Pancreas (tissue), 10 donors: ENCODE measurements around the gene CDC16. TPM values are rescaled to one million over a fixed set of nuclear protein-coding genes. Genes with fewer than 3 reads are reported as not detected.

Source experiments
- ATAC-seq, 4 donors: fragments of 200-7000 bp; cut with Tn5 transposase; one replicate each; pipeline versions ENCODE4 v1.8.0 to v1.9.1; 2020; ENCODE audit warnings: mild to moderate bottlenecking in 4 of 4, moderate library complexity in 4 of 4
- DNase-seq, 6 donors: peaks; one replicate each; pipeline ENCODE4 v3.0.0-alpha.2; 2020
- FAIRE-seq: peaks from 2 replicates; lab custom pipeline; 2012; peaks lifted over from hg19 to GRCh38; lab: Jason Lieb, UNC
- H3K27ac ChIP-seq, 4 donors: fragments of 200-600 bp; sonication (generic); 1 replicate in 3 of 4; 2 replicates in 1 of 4; pipeline versions ENCODE4 v1.5.0 to v1.8.0; 2020
- H3K27me3 ChIP-seq, 4 donors: fragments of 200-600 bp; one replicate each; pipeline ENCODE4 v1.8.0; 2021
- H3K36me3 ChIP-seq, 3 donors: fragments of 200-600 bp; sonication (generic) in 1 of 3; one replicate each; pipeline versions ENCODE4 v1.5.0 to v1.8.0; 2020 to 2021
- H3K4me1 ChIP-seq, 3 donors: fragments of 200-600 bp; one replicate each; pipeline ENCODE4 v1.8.0; 2021
- H3K4me3 ChIP-seq, 4 donors: fragments of 200-600 bp; sonication (generic) in 2 of 4; one replicate each; pipeline versions ENCODE4 v1.5.0 to v1.8.0; 2020 to 2021
- H3K9me3 ChIP-seq, 4 donors: fragments of 200-600 bp; one replicate each; pipeline ENCODE4 v1.8.0; 2021
- WGBS, 2 donors: extraction: QIAGEN DNeasy Blood & Tissue Kit; methylation state at CpG; one replicate each; pipeline ENCODE4 v1.1.7; 2013; 5-methylcytosine and 5-hydroxymethylcytosine counted together
- intact Hi-C, 3 donors: fragments of 100-400 bp; cut with DNase I; formaldehyde crosslinking; loops; one replicate each; pipeline versions ENCODE4 v1.11.1 to v1.14.2; 2022
- polyA plus RNA-seq, 2 donors: library from polyadenylated mRNA; stranded (reverse); fragments of 200-250 nt; gene quantifications; one replicate each; pipeline ENCODE4 v1.2.3, GENCODE V29; 2013
- total RNA-seq, 6 donors: library from RNA; stranded (reverse); fragmentation: NEBNext Ultra II Directional in 4 of 6; extraction: Animal tissue kit (Norgen Biotek cat#: 25700) in 4 of 6; gene quantifications; one replicate each; pipeline versions ENCODE4 v1.2.1 to v1.2.4, GENCODE V29; 2021 to 2023
- TF ChIP-seq, protein P1 (sequence below), 4 donors: fragments of 200-600 bp; sonication (generic) in 3 of 4; IDR thresholded peaks; one replicate each; pipeline versions ENCODE4 v1.5.0 to v1.8.0; 2021; ENCODE audit warnings: antibody characterized with exemption in 4 of 4
- donor health status: healthy with polysubstance abuse.
- donor health status: DM: no; HTN: no; CAD: no; lungs with moderate emphysema.
- donor health status: DM: no; HTN: no; CAD: no.
- donor health status: control.
- donor health status: control.
- donor health status: Bipolar disorder and iron deficiency.
- donor health status: DM: yes; HTN: yes; CAD: no.
- donor health status: DM: no; HTN: no; CAD: no.
- donor health status: DM: no; HTN: no; CAD: no.
- donor health status: DM: yes; HTN: yes; CAD: no.

CDC16 gene
- total and polyA plus RNA-seq, 8 donors: 28.7 to 71.1 (median 31.9) TPM

DNA sequence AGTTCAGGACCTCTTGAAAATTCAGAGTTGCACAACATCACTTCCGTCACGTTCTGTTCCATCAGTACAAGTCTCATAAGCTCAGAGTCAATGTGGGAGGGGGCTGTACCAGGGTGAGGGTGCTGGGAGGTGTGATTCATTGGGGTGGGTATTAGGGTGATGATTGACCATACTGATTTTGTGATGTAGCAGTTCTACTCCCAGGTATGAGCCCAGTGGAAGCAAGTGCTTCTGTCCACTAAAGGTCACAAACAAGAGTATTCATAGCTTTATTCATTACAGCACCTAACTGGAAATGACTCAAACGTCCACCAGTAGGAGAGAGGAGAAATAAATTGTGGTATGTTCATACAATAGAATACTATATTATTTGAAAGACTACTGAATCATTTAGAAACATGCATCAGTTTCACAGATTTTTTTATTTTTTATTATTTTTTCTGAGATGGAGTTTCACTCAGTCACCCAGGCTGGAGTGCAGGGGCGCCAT is 34.6 kb downstream of the CDC16 start:
- Histone ChIP-seq H3K4me1 (no peaks in the 10 kb centered on the region), H3K27me3 (no peaks in the 10 kb centered on the region), H3K4me3 (no peak overlapping the region), H3K36me3 (peaks cover 0 to 64% (median 9%) of the 10 kb centered on the region in 3 donors), H3K9me3 (no peaks in the 10 kb centered on the region), H3K27ac (no peak overlapping the region)
- no peak for FAIRE-seq
- no peak for ATAC-seq
- no peak for DNase-seq
- 88 to 90% methylated on average over 4 of the region's 4 CpGs for WGBS, 2 donors
- TF ChIP-seq, protein P1, sequence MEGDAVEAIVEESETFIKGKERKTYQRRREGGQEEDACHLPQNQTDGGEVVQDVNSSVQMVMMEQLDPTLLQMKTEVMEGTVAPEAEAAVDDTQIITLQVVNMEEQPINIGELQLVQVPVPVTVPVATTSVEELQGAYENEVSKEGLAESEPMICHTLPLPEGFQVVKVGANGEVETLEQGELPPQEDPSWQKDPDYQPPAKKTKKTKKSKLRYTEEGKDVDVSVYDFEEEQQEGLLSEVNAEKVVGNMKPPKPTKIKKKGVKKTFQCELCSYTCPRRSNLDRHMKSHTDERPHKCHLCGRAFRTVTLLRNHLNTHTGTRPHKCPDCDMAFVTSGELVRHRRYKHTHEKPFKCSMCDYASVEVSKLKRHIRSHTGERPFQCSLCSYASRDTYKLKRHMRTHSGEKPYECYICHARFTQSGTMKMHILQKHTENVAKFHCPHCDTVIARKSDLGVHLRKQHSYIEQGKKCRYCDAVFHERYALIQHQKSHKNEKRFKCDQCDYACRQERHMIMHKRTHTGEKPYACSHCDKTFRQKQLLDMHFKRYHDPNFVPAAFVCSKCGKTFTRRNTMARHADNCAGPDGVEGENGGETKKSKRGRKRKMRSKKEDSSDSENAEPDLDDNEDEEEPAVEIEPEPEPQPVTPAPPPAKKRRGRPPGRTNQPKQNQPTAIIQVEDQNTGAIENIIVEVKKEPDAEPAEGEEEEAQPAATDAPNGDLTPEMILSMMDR (IDR thresholded peaks at IDR 0.05): no peak
- intact Hi-C loops: no loop called here

DNA sequence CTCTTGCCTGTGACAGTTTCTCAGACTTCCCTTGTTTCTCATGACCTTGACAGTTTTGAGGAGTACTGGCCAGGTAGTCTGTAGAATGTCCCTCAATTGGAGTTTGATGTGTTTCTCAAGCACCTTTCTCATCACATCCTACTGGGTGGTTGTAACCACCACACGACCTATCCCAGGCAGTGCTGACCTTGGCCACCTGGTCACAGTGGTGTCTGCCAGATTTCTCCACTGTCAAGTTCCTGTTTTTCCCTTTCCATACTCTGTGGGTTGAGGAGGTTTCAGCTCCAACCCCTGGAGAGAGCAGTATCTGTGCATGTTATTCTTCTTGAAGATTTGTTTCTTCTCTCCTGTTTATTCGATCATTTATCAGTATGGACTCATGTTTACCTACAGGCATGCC is 38.3 kb downstream of the CDC16 start:
- no peak for FAIRE-seq
- intact Hi-C loops: no loop called here
- no peak for DNase-seq
- Histone ChIP-seq H3K27ac (no peak overlapping the region), H3K27me3 (no peaks in the 10 kb centered on the region), H3K9me3 (no peaks in the 10 kb centered on the region), H3K36me3 (peaks cover 0 to 35% (median 5%) of the 10 kb centered on the region in 3 donors), H3K4me3 (no peak overlapping the region), H3K4me1 (no peaks in the 10 kb centered on the region)
- 31 to 33% methylated on average over 2 of the region's 2 CpGs for WGBS, 2 donors
- peak in 2 of 4 donors; percentile 36 to 59 for ATAC-seq
- TF ChIP-seq, protein P1 (IDR thresholded peaks at IDR 0.05): no peak

DNA sequence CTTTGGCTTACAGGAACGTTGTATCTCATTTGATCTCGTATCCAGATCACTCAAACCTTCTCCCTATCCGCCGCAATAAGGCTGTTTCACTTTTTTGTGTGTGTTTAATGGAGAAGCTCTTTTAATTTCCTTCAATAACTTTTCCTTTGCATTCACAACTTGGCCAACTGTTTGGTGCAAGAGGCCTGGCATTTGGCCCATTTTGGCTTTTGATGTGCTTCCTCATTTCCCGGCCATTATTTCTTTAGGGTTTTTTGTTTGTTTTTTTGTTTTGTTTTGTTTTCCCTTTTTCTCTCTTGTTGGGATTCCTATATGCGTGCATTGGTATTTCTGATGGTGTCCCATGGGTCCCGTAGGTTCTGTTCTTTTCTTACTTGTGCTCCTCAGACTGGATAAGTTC is 40.6 kb downstream of the CDC16 start:
- Histone ChIP-seq H3K36me3 (peaks cover 0 to 16% (median 5%) of the 10 kb centered on the region in 3 donors), H3K27me3 (no peaks in the 10 kb centered on the region), H3K9me3 (no peaks in the 10 kb centered on the region), H3K27ac (no peak overlapping the region), H3K4me3 (no peak overlapping the region), H3K4me1 (no peaks in the 10 kb centered on the region)
- no peak for FAIRE-seq
- ATAC-seq: no peak
- 91 to 95% methylated on average over 7 of the region's 7 CpGs for WGBS, 2 donors
- TF ChIP-seq, protein P1 (IDR thresholded peaks at IDR 0.05): no peak
- DNase-seq: no peak
- intact Hi-C loops: no loop called here

DNA sequence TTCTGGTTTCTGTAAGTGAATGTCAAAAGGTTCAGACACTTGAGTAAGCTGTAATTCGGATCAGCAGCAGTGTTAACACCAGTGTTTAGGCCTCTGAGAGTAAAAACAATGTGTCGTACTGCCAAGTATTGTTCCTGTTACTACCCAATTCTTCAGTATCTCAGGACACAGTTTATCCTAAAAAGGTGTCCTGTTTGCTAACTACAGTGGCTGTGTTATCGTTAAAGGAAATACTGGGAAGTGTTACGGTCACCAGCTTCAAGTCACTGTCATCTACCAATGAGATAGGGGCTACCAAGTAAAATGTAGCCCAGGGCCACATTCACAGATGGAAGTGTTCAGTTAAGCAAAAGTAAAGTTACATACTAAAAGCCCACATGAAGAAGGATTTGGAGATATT is 44.4 kb downstream of the CDC16 start:
- TF ChIP-seq, protein P1 (IDR thresholded peaks at IDR 0.05): no peak
- no peaks in the 10 kb centered on the region for H3K27me3 ChIP-seq
- H3K36me3 ChIP-seq: peaks cover 0 to 6% (median 2%) of the 10 kb centered on the region in 3 donors
- H3K4me1 ChIP-seq: peaks cover 0 to 9% (median 9%) of the 10 kb centered on the region in 3 donors
- H3K4me3 ChIP-seq: no peak overlapping the region
- no peaks in the 10 kb centered on the region for H3K9me3 ChIP-seq
- intact Hi-C loops: no loop called here
- FAIRE-seq: no peak
- no peak overlapping the region for H3K27ac ChIP-seq
- no peak for ATAC-seq
- WGBS, 2 donors: 85 to 86% methylated on average over 4 of the region's 4 CpGs
- no peak for DNase-seq

DNA sequence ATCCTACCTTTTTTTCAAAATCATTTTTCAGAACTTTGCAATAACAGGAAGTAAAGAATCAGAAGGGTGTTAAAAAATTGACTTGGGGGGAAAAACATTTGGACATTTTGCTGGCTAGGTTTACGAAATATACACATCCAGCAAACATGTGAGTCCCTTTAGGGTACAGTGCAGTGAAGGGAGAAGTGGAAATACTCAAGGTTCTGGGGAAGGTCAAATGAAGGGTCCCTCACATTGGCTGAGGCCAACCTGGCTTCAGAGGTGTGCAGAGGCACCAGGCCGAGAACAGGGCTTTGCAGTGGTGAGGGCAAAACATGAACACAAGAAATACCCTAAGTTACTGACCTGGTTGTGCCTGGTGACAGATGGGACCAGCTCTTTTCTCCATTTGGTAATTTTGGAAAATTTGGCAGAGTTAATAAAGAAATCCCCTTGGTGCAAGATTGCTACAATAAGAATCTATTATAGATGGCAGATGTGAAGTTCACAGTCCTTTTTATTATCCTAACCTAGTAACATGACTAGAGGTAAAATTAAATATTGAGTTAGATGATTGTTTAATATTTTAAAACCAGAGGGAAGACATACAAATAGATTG is 45.2 kb downstream of the CDC16 start:
- TF ChIP-seq, protein P1 (IDR thresholded peaks at IDR 0.05): no peak
- H3K4me3 ChIP-seq: no peak overlapping the region
- FAIRE-seq: no peak

More for the DNA sequence above, 45.2 kb downstream of the CDC16 start:
- DNase-seq (no peak), ATAC-seq (no peak)
- Histone ChIP-seq H3K9me3 (no peaks in the 10 kb centered on the region), H3K36me3 (peaks cover 0 to 6% (median 0%) of the 10 kb centered on the region in 3 donors), H3K27me3 (no peaks in the 10 kb centered on the region), H3K4me1 (peaks cover 0 to 10% (median 9%) of the 10 kb centered on the region in 3 donors), H3K27ac (peak overlapping the region in 3 of 4 donors; percentile 88 to 96 (median 96))
- WGBS, 2 donors: 91 to 93% methylated on average over 2 of the region's 2 CpGs
- intact Hi-C loops: no loop called here
